HG03565 (cell line): Measurements from ENCODE around the gene SGMS1.
A peak's percentile ranks its signal among the peaks of the same experiment; 100 is the strongest.
"Not testable (repeated sequence)": the region's sequence is repeated elsewhere in the genome, so short reads cannot be mapped to it uniquely, and the experiment has no call there.

Source experiments
- ATAC-seq: cut with Tn5 transposase; IDR thresholded peaks from one replicate; pipeline ENCODE4 v1.9.1; 2021; ENCODE audit warnings: mild to moderate bottlenecking, moderate library complexity; ENCODE audit not compliant: unreplicated experiment

SGMS1 gene

DNA sequence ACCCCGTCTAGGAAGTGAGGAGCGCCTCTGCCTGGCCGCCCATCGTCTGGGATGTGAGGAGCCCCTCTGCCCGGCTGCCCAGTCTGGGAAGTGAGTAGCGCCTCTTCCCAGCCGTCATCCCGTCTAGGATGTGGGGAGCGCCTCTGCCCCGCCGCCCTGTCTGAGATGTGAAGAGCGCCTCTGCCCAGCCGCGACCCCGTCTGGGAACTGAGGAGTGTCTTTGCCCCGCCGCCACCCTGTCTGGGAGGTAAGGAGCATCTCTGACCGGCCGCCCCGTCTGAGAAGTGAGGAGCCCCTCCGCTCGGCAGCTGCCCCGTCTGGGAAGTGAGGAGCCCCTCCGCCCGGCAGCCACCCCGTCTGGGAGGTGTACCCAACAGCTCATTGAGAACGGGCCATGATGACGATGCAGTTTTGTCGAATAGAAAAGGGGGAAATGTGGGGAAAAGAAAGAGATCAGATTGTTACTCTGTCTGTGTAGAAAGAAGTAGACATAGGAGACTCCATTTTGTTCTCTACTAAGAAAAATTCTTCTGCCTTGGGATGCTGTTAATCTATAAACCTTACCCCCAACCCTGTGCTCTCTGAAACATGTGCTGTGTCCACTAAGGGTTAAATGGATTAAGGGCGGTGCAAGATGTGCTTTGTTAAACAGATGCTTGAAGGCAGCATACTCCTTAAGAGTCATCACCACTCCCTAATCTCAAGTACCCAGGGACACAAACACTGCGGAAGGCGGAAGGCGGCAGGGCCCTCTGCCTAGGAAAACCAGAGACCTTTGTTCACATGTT lies 267.9 kb downstream of the SGMS1 start:
- ATAC-seq, result not testable (repeated sequence)

GRCh38 chr10:50351483-50352146 lies 272.1 kb downstream of the SGMS1 start:
- ATAC-seq, result no peak

GRCh38 chr10:50350366-50350765 lies 273.4 kb downstream of the SGMS1 start:
- no peak for ATAC-seq

- no peak for ATAC-seq
Measured at GRCh38 chr10:50349554-50349953, 274.2 kb downstream of the SGMS1 start.

- ATAC-seq, result peak; percentile 70
Measured at GRCh38 chr10:50347394-50347802, 276.4 kb downstream of the SGMS1 start.

GRCh38 chr10:50346942-50347341 lies 276.8 kb downstream of the SGMS1 start:
- no peak for ATAC-seq

DNA sequence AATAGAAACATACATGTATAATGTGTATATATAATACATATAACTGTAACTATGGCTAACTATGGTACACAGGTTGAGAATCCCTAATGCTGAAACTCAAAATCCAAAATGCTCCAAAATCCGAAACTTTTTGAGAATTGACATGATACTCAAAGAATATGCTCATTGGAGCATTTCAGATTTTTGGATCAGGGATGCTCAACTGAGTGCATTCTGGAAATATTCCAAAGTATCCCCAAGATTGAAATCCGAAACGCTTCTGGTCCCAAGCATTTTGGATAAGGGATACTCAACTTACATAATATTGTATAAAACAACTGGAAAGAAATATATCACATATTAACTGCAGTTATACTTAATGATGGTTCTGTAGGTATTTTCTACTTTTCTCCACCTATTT lies 278.2 kb downstream of the SGMS1 start:
- ATAC-seq, result no peak

GRCh38 chr10:50343702-50344331 lies 279.9 kb downstream of the SGMS1 start:
- ATAC-seq, result no peak

GRCh38 chr10:50341987-50342386 lies 281.8 kb downstream of the SGMS1 start:
- ATAC-seq, result no peak

DNA sequence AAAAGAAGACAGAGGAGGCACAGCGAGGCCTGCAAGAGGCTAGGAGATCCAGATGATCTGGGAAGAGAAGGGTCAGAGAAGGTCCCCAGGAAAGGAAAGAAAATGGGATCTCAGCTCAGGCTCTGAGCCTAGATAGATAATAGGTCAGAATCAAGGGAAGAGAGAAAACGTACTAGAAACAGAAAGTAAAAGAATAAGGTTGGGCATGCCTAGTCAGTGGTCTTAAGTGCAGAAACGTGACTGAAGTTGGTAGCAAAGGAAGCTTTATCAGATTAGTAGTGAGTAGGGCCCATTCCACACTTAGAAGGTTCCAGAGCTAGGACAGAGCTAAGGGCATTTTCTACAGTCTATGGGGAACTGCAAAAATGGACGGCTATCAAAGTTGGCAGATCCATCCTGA lies 287.6 kb downstream of the SGMS1 start:
- ATAC-seq, result peak; percentile 55

- ATAC-seq, result no peak
Measured at GRCh38 chr10:50335397-50335796, 288.4 kb downstream of the SGMS1 start.

GRCh38 chr10:50334273-50334672 lies 289.5 kb downstream of the SGMS1 start:
- ATAC-seq, result no peak

GRCh38 chr10:50333872-50334271 lies 289.9 kb downstream of the SGMS1 start:
- ATAC-seq, result no peak

- no peak for ATAC-seq
Measured at GRCh38 chr10:50332108-50332842, 291.5 kb downstream of the SGMS1 start.

GRCh38 chr10:50331486-50331885 lies 292.3 kb downstream of the SGMS1 start:
- no peak for ATAC-seq

GRCh38 chr10:50326757-50327701 lies 296.7 kb downstream of the SGMS1 start:
- ATAC-seq, result no peak

DNA sequence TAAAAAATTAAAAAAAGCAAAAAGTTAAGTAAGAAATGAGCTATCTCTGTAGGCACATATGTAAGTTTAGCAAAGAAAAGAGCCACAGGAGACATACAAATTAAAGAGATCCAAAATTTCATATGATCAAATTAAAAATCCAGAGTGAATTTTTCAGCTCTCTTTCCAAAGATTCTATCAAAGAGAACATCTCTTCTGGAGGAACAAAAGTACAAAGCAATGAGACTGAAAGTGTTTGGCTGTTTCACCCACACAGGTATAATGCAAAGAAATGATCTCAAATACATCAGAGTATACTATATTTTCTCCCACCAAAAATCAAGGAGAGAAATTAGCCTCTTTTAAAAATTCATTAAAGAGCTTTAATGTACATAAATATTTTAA lies 297.6 kb downstream of the SGMS1 start:
- no peak for ATAC-seq

DNA sequence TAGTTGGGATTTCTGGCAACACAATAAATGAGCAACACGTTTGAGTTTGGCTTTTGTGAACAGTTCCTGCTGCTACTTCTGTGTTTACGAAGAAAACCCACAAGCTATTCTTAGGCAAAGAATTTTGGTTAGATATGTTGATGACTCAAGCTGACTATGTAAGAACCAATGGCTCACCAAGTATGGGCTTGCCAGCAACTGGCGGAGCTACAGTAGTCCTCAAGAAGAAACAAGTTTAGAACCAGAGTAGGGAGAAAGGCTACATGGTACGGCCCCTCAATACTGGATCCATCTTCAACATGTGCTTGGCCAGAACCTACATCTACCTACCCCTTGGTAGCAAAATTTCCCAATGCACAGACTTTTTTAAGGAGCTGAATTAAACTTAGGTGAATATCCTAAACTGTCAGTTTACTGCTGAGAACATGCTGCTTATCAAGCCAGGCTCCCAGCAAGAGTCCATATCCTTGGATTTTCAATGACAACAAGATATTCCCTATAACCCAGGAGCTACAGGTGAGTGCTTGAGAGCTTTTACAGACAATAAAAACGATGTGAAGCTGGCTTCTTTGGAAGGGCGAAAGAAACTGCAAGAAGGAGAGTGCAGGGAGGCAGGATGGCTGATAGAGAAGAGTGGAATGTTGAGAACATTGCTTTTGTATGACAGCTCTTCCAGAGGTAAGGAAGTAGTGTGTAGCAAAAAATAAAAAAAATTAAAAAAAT lies 298.1 kb downstream of the SGMS1 start:
- ATAC-seq, result peak; percentile 80

DNA sequence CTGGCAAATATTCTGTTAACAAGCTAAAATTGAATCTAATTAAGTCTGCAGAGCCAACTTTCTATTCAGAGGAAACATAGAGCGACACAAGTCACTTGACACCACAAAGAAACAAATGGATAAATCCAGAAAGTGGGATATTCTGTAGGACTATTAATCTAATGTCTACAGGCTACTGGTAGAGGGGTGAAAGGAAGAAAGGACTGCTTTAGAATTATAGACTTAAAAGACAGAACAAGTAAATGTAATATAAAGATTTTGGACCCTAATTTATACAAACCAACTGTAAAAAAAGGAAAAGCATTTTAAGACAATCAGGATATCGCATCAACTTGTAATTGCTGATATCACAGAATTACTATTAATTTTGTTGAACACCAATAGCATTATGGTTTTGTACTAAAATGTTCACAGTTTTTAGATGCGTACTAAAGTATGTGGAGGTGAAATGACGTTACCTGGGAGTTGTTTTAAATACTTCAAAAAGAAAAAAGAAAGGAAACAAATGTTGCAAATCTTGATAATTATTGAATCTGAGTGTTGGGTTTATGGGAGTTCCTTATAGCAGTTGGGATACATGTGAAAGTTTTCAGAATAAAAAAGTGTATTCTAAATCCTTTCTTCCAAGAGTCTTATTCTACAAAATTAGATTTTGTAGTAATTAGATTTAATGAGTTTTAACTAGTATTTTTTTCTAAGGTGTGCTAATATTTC lies 298.9 kb downstream of the SGMS1 start:
- ATAC-seq, result no peak
